Measurements from ENCODE around the gene CCDC152. TPM values are rescaled to one million over a fixed set of nuclear protein-coding genes. Genes with fewer than 3 reads are reported as not detected.

CCDC152 gene
- total and polyA plus RNA-seq, 2 of the 13 experiments (the other 11 are each of a cell fraction or from before 2014, with no cell fraction given) = 0.20 to 0.36 TPM

- TF ChIP-seq ARNT2 (CRISPR knock-in tag; IDR thresholded peaks at IDR 0.05; ENCODE audit: low read depth) = 0 out of 2 replicates have a peak, but pooled peaks have one; percentile 1
- no peak for TF ChIP-seq RAD51 (IDR thresholded peaks at IDR 0.05; ENCODE audit: borderline replicate concordance)
- peak; percentile 53; the same call in 1 of the 2 replicates for TF ChIP-seq SMC3 (IDR thresholded peaks at IDR 0.05; ENCODE audit: low read length)
- no peak for TF ChIP-seq ZNF441 (CRISPR knock-in tag; IDR thresholded peaks at IDR 0.05; ENCODE audit: borderline replicate concordance)
- 0 out of 2 replicates have a peak, but pooled peaks have one; percentile 8 for TF ChIP-seq PATZ1 (CRISPR knock-in tag; IDR thresholded peaks at IDR 0.05)
- peak; percentile 84 for TF ChIP-seq RBM22 (optimal IDR thresholded peaks at IDR 0.05; ENCODE audit: low read length)
- peak; percentile 66 for TF ChIP-seq RAD21 (CRISPR knock-in tag; IDR thresholded peaks at IDR 0.05)
- TF ChIP-seq STAG1 (CRISPR knock-in tag; IDR thresholded peaks at IDR 0.05) = peak; percentile 41
- TF ChIP-seq TFAP4 (IDR thresholded peaks at IDR 0.05; ENCODE audit: borderline replicate concordance, low read depth) = peak; percentile 66; the same call in 1 of the 2 replicates
- no peak for TF ChIP-seq PRDM15 (CRISPR knock-in tag; IDR thresholded peaks at IDR 0.05)
- peak; percentile 83; the same call in 1 of the 2 replicates for TF ChIP-seq SSRP1 (CRISPR knock-in tag; IDR thresholded peaks at IDR 0.05)
- TF ChIP-seq ERF (CRISPR knock-in tag; IDR thresholded peaks at IDR 0.05) = 0 out of 2 replicates have a peak, but pooled peaks have one; percentile 16
- TF ChIP-seq POLR2A (IDR thresholded peaks at IDR 0.05; ENCODE audit: insufficient read depth in 1 of 2, low read depth in 2 of 2, low read length in 2 of 2) = peak; percentile 25 to 56; a peak in 2 of 4 replicates
- peak; percentile 80 for TF ChIP-seq RBFOX2 (IDR thresholded peaks at IDR 0.05; ENCODE audit: low read depth, low read length)
- TF ChIP-seq SAP130 (CRISPR knock-in tag; IDR thresholded peaks at IDR 0.05; ENCODE audit: low read depth) = 0 out of 2 replicates have a peak, but pooled peaks have one; percentile 18
- peak; percentile 35; the same call in 1 of the 2 replicates for TF ChIP-seq NR2F2 (IDR thresholded peaks at IDR 0.05; ENCODE audit: borderline replicate concordance, low read depth)
- peak; percentile 82; the same call in 1 of the 2 replicates for TF ChIP-seq PAF1 (CRISPR knock-in tag; IDR thresholded peaks at IDR 0.05)
- no peak for TF ChIP-seq ZNF605 (CRISPR knock-in tag; IDR thresholded peaks at IDR 0.05)
- TF ChIP-seq HNRNPL (IDR thresholded peaks at IDR 0.05; ENCODE audit: low read depth, low read length) = peak; percentile 56; the same call in 1 of the 2 replicates
- TF ChIP-seq FUBP1 (CRISPR knock-in tag; IDR thresholded peaks at IDR 0.05; ENCODE audit: borderline replicate concordance) = no peak
- no peak for TF ChIP-seq ZNF569 (CRISPR knock-in tag; IDR thresholded peaks at IDR 0.05; ENCODE audit: borderline replicate concordance)
- no peak for TF ChIP-seq ZNF850 (CRISPR knock-in tag; conservative IDR thresholded peaks at IDR 0.05)
- TF ChIP-seq ZNF788 (CRISPR knock-in tag; IDR thresholded peaks at IDR 0.05; ENCODE audit: borderline replicate concordance) = no peak
Measured at GRCh38 chr5:42807722-42808447, 51.3 kb downstream of the CCDC152 start (continued).

Measured in HepG2 (cell line).